ENCODE data around the gene OR2T10. TPM values are rescaled to one million over a fixed set of nuclear protein-coding genes. Genes with fewer than 3 reads are reported as not detected.
"Not testable (repeated sequence)": the region's sequence is repeated elsewhere in the genome, so short reads cannot be mapped to it uniquely, and the experiment has no call there.

The OR2T10 gene
- total RNA-seq, 1 donor from 2014 or later, result not detected

GRCh38 chr1:248589334-248589733, 8.2 kb downstream of the OR2T10 start:
- Histone ChIP-seq H3K36me3 (no peaks in the 10 kb centered on the region), H3K9me3 (no peaks in the 10 kb centered on the region), H3K27me3 (ENCODE audit: low read depth) (no peaks in the 10 kb centered on the region), H3K4me3 (no peak overlapping the region), H3K27ac (no peak overlapping the region), H3K4me1 (no peaks in the 10 kb centered on the region)
- DNase-seq (no peak), ATAC-seq (no peak)
- TF ChIP-seq CTCF (IDR thresholded peaks at IDR 0.05), result no peak
- intact Hi-C loops (cut with DNase I), result no loop called here

DNA sequence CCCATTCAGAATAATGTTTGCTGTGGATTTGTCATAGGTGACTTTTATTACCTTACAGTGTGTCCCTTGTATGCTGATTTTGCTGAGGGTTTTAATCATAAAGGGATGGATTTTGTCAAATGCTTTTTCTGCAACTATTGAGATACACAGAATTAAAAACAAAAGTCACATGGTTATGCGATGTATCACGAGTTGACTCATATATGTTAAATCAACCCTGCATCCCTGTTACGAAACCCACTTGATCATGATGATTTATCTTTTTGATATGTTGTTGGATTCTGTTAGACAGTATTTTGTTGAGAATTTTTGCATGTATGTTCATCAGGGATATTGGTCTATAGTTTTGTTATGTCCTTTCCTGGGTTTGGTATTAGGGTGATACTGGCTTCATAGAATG, 12.2 kb downstream of the OR2T10 start:
- no peaks in the 10 kb centered on the region for H3K36me3 ChIP-seq
- no peak overlapping the region for H3K4me3 ChIP-seq
- no peaks in the 10 kb centered on the region for H3K9me3 ChIP-seq
- ATAC-seq (no peak), DNase-seq (no peak)
- H3K4me1 ChIP-seq, result no peaks in the 10 kb centered on the region
- intact Hi-C loops (cut with DNase I), result no loop called here
- TF ChIP-seq CTCF (IDR thresholded peaks at IDR 0.05), result no peak
- H3K27me3 ChIP-seq (ENCODE audit: low read depth), result no peaks in the 10 kb centered on the region
- no peak overlapping the region for H3K27ac ChIP-seq

GRCh38 chr1:248576260-248576980, 21.1 kb downstream of the OR2T10 start:
- DNase-seq (no peak), ATAC-seq (no peak)
- H3K36me3 ChIP-seq, result no peaks in the 10 kb centered on the region
- H3K4me1 ChIP-seq, result no peaks in the 10 kb centered on the region
- no peak overlapping the region for H3K4me3 ChIP-seq
- H3K27ac ChIP-seq, result no peak overlapping the region
- intact Hi-C loops (cut with DNase I), result no loop called here
- no peak for TF ChIP-seq CTCF (IDR thresholded peaks at IDR 0.05)
- H3K27me3 ChIP-seq (ENCODE audit: low read depth), result no peaks in the 10 kb centered on the region
- H3K9me3 ChIP-seq, result no peaks in the 10 kb centered on the region

- H3K9me3 ChIP-seq; intact Hi-C loops (cut with DNase I); H3K4me1 ChIP-seq; H3K27me3 ChIP-seq (ENCODE audit: low read depth); DNase-seq; H3K4me3 ChIP-seq; ATAC-seq; H3K27ac ChIP-seq; H3K36me3 ChIP-seq: not testable (repeated sequence)
These were observed 22.8 kb downstream of the OR2T10 start, which contains the start of gene OR2T34 for GRCh38 chr1:248574657-248575056. TSS of gene OR2T34 (minus strand) at chr1:248574757. CDS start at chr1:248574757, 0 bp downstream.

- H3K4me3 ChIP-seq; H3K36me3 ChIP-seq; H3K27ac ChIP-seq; DNase-seq; H3K4me1 ChIP-seq; ATAC-seq; H3K27me3 ChIP-seq (ENCODE audit: low read depth); intact Hi-C loops (cut with DNase I); H3K9me3 ChIP-seq: not testable (repeated sequence)
These were observed 23.6 kb downstream of the OR2T10 start for GRCh38 chr1:248573856-248574255.

DNA sequence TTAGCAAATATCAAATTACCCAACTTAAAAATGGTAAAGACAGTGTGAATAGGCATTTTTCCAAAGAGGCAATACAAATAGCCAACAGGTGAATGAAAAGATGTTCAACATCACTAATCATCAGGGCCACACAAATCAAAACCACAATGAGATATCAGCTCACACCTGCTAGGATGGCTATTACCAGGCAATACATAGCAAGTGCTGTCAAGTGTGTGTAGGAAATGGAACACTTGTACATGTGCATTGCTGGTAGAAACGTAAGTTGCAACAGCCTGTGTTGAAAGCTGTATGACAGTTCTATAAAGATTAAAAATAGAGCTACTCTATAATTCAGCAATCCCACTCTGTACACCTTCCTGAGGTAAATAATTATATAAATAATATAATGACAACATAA, 25.5 kb downstream of the OR2T10 start:
- H3K4me3 ChIP-seq; DNase-seq; intact Hi-C loops (cut with DNase I); H3K27me3 ChIP-seq (ENCODE audit: low read depth); H3K36me3 ChIP-seq; H3K27ac ChIP-seq; H3K4me1 ChIP-seq; H3K9me3 ChIP-seq; ATAC-seq: not testable (repeated sequence)

DNA sequence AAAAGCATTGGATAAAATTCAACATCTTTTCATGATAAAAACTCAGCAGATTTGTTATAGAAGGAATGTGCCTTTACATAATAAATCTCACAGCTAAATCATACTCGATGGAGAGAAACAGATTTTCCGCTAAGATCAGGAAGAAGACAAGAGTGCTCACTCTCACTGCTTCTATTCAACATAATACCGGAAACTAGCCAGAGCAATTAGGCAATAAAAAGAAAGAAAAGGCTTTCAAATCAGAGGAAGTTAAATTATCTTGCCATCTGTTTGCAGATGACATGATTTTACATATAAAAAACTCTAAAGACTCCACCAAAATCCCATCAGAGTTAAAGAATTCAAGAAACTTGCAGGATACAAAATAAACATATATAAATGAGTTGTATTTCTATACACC, 26.7 kb downstream of the OR2T10 start:
- H3K36me3 ChIP-seq; H3K9me3 ChIP-seq; H3K4me3 ChIP-seq; H3K27me3 ChIP-seq (ENCODE audit: low read depth); H3K4me1 ChIP-seq; DNase-seq; intact Hi-C loops (cut with DNase I); H3K27ac ChIP-seq; ATAC-seq: not testable (repeated sequence)

DNA sequence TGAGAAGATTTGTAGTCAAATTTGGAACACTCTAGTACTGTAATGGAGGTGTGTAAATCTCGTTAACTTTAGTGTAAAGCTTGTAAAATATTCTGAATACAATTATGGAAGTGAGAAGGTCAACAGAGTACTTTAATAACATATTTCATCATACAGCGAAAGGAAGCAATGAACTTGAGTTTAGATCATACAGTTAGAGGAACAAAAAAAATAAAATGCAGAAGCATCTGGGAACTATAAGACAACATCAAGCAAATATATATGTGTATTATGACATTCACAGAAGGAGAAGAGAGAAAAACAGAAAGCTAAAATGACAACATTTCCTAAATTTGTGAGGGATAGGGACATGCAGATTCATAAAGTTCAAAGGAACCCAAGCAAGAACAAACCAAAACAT, 28.5 kb downstream of the OR2T10 start:
- H3K9me3 ChIP-seq; H3K27ac ChIP-seq; H3K4me3 ChIP-seq; intact Hi-C loops (cut with DNase I); DNase-seq; H3K36me3 ChIP-seq; H3K4me1 ChIP-seq; H3K27me3 ChIP-seq (ENCODE audit: low read depth): not testable (repeated sequence)
- ATAC-seq, result peak in 1 of 2 donors; percentile 62

DNA sequence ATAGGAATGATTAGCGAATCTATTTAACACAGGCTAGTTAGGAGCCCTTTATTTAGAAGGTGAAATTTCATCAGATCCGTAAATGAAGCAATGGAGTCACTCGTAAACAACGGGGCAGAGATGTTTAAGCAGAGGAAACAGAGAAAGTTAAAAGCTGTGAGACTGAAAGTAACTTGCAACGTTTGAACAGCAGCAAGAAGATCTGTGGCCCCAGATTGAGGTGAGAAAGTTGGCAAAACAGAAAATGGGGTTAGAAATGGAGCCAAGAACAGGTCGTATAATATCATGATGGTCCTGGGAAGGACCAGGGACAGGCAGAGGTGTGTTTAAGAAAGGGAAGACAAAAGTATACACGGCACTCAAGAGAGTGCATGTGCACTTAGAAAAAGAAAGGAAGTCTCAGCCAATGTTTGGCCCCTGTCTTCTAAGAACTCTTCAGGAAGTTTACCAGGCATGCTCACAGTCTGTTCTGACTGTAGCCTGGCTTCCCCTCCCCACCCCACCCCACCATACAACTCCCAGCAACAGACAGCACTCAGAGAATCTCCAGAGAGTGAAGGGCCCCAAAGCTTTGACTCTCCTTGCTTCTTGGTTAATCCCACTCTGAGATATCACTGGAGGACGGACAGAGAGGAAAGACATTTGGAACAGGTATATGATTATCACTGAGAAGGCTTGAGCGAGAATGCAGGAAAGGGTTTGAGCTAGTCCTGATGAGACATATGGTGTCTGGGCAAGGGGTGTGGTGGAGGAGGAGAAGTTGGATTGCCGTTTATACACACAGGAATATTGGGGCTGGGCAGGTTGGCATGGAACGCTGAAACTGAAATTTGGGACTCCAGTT, 31.7 kb downstream of the OR2T10 start:
- H3K4me3 ChIP-seq; H3K27me3 ChIP-seq (ENCODE audit: low read depth); H3K36me3 ChIP-seq; DNase-seq; H3K9me3 ChIP-seq; intact Hi-C loops (cut with DNase I); H3K27ac ChIP-seq; H3K4me1 ChIP-seq; ATAC-seq: not testable (repeated sequence)

GRCh38 chr1:248562672-248563071, 34.8 kb downstream of the OR2T10 start, which contains the start of gene OR2T29:
TSS of gene OR2T29 (minus strand) at chr1:248562772. CDS start at chr1:248559491, 3,281 bp downstream.
- H3K9me3 ChIP-seq; intact Hi-C loops (cut with DNase I); H3K36me3 ChIP-seq; DNase-seq; H3K4me3 ChIP-seq; H3K27me3 ChIP-seq (ENCODE audit: low read depth); H3K4me1 ChIP-seq; H3K27ac ChIP-seq; ATAC-seq: not testable (repeated sequence)
